Pulmonary artery endothelial cell (primary cell): Measurements from ENCODE around the gene ADAMTSL1. TPM values are rescaled to one million over a fixed set of nuclear protein-coding genes. Genes with fewer than 3 reads are reported as not detected.

Source experiments
- DNase-seq: peaks from one replicate; pipeline ENCODE4 v3.0.0-alpha.2; 2011; ENCODE audit warnings: low read depth, low spot score
- total RNA-seq: library from RNA; depleted of rRNA; stranded (reverse); fragments of >200 nt; gene quantifications from 2 replicates; pipeline ENCODE4 v1.2.3, GENCODE V29; 2014

The ADAMTSL1 gene, protein sequence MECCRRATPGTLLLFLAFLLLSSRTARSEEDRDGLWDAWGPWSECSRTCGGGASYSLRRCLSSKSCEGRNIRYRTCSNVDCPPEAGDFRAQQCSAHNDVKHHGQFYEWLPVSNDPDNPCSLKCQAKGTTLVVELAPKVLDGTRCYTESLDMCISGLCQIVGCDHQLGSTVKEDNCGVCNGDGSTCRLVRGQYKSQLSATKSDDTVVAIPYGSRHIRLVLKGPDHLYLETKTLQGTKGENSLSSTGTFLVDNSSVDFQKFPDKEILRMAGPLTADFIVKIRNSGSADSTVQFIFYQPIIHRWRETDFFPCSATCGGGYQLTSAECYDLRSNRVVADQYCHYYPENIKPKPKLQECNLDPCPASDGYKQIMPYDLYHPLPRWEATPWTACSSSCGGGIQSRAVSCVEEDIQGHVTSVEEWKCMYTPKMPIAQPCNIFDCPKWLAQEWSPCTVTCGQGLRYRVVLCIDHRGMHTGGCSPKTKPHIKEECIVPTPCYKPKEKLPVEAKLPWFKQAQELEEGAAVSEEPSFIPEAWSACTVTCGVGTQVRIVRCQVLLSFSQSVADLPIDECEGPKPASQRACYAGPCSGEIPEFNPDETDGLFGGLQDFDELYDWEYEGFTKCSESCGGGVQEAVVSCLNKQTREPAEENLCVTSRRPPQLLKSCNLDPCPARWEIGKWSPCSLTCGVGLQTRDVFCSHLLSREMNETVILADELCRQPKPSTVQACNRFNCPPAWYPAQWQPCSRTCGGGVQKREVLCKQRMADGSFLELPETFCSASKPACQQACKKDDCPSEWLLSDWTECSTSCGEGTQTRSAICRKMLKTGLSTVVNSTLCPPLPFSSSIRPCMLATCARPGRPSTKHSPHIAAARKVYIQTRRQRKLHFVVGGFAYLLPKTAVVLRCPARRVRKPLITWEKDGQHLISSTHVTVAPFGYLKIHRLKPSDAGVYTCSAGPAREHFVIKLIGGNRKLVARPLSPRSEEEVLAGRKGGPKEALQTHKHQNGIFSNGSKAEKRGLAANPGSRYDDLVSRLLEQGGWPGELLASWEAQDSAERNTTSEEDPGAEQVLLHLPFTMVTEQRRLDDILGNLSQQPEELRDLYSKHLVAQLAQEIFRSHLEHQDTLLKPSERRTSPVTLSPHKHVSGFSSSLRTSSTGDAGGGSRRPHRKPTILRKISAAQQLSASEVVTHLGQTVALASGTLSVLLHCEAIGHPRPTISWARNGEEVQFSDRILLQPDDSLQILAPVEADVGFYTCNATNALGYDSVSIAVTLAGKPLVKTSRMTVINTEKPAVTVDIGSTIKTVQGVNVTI (N-terminal part only)
- 24.1 and 26.9 TPM in 2 replicates for total RNA-seq

DNA sequence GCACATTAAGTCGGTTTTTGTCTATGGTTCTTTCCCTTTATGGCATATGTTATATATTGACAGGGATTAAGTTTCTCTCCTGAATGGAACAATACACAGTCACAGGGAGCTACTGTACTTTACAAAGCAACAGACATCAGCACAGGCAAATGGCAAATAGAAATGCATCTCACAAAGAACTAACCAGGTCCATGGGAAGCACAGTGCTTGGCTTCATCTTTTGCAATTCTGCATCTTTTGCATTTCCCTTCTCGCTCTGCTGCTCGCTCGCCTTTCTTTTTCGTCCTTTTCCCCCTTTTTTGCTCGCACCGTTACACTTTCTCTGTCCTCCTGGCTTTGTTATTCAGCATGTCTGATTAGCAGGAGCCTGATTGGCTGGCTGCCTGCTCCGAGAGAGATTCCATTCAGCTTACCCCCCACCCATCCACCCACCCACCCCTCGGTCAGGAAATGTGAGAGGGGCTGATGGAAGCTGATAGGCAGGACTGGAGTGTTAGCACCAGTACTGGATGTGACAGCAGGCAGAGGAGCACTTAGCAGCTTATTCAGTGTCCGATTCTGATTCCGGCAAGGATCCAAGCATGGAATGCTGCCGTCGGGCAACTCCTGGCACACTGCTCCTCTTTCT, at the start of gene ADAMTSL1:
ADAMTSL1 (plus strand) TSS at position 502 of the 628 bp plus-strand sequence; CDS start at position 582, 80 bp downstream.
- peak; percentile 80 for DNase-seq

DNA sequence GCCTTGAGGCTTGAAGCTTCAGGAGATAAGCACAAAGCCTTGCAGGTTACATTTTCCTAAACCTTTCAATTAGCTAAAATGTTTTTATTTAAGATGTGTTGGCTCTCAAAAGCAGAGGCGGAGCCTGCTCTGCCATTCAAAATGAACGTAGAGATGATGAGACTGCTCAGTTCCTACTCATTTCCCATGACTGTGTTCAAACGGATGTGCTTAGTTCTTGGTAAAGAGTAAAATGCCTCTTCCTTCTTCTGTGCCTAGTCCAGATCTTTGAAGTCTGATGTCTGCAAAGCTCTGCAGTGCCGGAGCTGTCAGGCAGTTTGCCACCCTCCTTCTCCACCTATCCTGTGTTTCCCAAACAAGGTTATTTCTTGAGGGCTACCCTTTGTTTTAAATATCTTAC, 46.3 kb upstream of the ADAMTSL1 start:
- no peak for DNase-seq

DNA sequence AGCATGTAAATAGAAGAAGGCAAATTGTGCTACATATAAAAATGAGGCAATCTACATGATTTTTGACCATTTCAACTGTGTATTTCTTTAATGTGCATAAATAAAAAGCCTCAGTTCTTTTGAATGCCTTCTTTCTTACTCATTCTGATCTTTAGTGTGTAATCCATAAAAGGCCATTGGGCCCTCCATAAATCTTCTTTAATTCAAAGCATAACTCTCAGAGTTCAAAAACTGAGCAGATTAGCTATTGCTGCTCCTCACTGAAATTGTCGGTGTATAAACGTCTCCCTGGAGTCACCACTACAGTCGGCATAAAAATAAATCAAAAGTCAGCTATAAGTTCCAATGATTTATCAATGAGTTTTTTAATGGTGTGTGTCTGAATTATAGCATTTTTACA, 45.3 kb upstream of the ADAMTSL1 start:
- DNase-seq, result no peak

DNA sequence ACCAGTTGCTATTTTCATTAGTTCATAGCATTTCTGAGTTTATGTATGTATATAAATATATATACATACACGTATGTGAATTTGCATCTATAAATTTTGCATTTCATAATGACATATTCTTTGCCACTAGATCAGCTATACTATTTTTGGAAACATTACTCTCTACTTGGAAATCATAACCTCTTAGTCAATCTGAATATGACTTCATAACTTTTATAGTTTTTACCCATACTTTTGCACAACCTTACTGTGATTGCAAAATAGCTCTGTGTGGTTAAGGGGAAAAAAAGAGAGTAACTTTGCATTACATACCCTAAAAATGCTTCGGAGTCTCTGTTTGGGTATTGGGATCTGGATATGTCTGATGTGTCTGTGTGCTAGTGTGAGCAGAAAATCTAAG, 44.9 kb upstream of the ADAMTSL1 start:
- DNase-seq, result no peak

DNA sequence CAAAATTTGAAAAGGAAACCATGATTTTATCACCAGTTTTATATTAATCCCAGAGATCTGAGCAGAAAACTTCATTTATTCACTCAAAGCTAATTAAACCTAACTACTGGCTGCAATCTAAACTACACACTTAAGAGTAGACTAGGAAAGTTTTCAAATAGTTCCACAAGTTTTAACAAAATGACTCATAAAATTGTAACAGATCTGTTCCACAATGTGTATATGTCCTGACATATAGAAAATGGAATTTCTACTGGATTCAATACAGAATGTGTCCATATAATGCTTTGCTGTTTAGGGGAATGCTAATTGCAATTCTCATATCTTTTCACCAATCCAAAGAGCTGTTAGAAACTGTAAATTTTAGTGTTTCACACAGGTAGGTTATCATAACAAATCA, 40.3 kb upstream of the ADAMTSL1 start:
- DNase-seq, result no peak

- peak; percentile 40 for DNase-seq
Observed at GRCh38 chr9:18437315-18438201, 36.4 kb upstream of the ADAMTSL1 start.

- no peak for DNase-seq
Observed at GRCh38 chr9:18438300-18438925, 35.5 kb upstream of the ADAMTSL1 start.

GRCh38 chr9:18438951-18439350, 35.0 kb upstream of the ADAMTSL1 start:
- DNase-seq, result no peak

- DNase-seq, result no peak
Observed at GRCh38 chr9:18441261-18441660, 32.7 kb upstream of the ADAMTSL1 start.

DNA sequence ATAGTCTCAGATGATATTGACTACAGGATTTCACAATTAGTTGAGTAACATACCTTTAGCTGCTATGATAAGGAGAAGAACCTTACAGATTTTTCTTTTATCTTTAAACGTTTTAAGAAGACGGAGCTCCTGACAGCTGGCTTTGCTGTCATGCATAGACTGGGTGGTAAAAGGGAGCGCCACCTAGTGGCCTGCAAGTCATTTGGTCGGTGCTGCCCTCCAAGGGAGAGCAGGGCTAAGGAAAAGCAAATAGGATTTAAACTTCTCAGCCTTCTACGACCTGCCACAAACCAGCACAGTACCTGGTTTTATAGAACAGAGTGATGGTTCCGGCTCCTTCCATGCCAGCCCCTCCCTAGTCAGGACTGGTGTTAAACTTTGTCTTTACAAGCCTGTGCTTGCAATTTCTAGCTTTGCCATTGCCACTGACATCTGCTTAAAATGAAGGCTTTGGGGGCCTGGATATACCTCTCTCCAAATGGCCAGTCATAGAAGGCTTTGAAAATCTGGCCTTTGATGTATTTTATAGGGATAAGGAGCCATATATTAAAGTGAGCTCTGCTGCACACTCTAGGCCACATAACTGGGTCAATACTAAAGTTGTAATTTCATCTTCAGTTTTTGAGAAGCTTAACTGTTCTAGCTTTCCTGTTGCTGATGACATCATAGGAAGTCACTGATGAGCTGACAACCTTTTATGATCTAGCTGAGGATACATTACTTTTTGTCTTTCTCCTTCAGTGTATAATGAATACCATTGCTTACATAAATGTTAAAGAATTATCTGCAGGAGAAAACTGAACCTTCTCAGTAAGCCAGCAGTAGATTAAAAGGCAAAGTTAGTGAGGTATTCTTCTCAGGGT, 31.1 kb upstream of the ADAMTSL1 start:
- peak; percentile 70 for DNase-seq

DNA sequence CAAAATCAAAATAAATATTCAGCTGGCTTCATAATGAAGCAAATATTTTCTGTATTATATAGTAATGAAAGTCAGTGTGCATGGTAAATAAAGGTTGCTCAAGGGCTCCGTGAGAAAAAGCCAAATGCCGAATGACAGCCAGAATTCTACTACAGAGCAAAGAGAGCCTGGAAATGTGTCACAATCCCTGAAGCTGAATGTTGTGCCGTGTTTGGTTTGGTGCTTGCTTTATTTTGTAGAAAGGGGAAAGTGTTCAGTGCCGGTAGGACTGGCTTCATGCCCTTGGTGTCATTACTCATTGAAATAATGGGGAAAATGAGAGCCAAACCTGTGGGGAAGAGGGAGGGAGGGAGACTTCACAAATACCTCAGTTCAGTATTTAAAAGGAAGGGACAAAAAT, 26.8 kb upstream of the ADAMTSL1 start:
- DNase-seq, result no peak

DNA sequence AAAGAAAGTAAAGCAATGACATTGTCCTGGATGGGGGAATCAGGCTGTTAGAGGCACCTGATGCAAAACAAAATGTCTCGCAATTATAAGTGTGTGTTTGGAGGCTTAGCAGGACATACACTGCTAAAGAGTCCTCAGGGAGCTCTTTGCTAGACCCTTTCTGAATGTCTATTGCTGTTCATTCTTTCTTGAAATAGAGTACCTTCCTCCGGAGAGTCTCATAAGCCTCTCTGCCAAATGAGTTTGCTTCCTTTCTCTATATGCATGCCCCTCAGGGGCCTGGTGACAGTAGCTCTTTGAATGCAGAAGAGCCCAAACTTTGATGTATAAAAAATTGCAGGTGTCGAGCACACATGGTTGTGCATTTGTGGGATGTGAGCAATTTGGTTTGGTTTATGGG, 26.4 kb upstream of the ADAMTSL1 start:
- no peak for DNase-seq

- DNase-seq, result no peak
Observed at GRCh38 chr9:18448101-18448500, 25.9 kb upstream of the ADAMTSL1 start.

DNA sequence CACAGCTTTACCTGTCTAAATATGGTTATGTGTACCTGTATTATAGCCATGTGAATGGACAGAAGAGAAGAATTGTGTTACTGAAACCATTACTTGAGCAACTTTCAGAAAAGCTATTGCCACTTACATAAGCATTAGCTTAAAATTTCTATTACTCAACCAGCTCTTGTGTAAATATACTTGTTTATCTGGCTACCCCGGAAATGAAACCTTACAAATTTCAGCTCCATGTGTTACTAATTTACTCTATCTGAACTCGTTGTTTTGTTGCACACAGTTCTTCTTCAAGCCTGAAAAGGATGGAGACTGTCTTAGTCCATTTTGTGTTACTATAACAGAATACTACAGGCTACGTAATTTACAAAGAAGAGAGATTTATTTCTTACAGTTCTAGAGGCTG, 22.5 kb upstream of the ADAMTSL1 start:
- no peak for DNase-seq

- DNase-seq, result no peak
Observed at GRCh38 chr9:18452276-18452675, 21.7 kb upstream of the ADAMTSL1 start.

GRCh38 chr9:18456624-18457237, 17.2 kb upstream of the ADAMTSL1 start:
- DNase-seq, result no peak

GRCh38 chr9:18457510-18457909, 16.4 kb upstream of the ADAMTSL1 start:
- no peak for DNase-seq

DNA sequence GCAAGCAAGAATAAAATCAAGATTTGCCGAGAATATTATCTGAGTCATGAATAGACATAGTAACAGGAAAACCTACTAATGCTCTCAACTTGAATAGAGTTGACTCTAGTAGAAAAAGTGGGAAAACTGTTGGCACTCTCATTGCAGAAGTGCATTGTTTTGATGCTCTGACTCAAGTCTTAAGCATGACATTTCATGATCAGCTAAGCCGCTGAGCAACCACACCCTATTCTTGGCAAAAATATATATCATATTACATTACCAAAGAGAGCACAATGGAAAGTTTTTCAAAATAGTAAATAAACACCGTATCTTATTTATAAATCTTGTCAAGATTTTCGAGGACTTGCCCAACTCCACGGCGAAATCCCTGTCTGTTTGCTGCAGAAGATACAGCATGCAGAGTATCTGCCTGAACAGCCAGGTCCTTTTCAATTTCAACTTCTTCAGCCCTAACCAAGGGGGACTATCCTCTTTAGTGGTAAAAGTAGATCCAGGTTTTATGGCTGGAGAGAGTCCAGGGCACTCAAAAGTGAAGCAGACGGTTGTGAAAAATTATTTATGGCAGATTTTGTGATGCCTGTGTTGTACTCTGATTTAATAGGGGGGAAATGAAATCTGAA, 13.9 kb upstream of the ADAMTSL1 start:
- DNase-seq, result peak; percentile 79
